Measurements from ENCODE around the gene ZCCHC17.
"Not testable (repeated sequence)": the region's sequence is repeated elsewhere in the genome, so short reads cannot be mapped to it uniquely, and the experiment has no call there.

The ZCCHC17 gene

DNA sequence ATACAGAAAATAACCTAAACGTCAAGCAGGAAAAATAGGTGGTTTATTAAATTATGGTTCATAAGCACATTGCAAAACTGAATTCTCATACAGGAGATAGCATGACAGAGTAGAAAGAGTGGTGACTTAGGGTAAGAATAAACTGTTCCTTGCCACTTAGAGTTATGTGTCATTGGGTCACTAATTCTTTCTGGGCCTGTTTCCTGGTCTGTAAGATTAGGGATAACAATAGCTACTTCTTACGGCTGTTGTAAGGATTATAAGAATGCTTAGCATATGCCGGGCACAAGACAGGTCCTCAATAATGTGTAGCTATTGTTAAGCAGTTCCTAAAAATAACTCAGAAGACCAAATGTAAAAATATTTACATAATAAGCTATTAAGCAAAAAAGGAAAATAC is 24.5 kb upstream of the ZCCHC17 start:
- Histone ChIP-seq H3K4me1 (ENCODE audit: insufficient read depth, low read length) (no peaks in the 10 kb centered on the region), H3K27me3 (ENCODE audit: insufficient read depth, low read length) (no peaks in the 10 kb centered on the region), H3K9me3 (ENCODE audit: insufficient read depth, low read depth, low read length) (no peaks in the 10 kb centered on the region), H3K9ac (ENCODE audit: low read depth, low read length) (no peak overlapping the region), H3K4me3 (ENCODE audit: low read length) (no peak overlapping the region), H3K36me3 (ENCODE audit: insufficient read depth, low read length) (peaks cover 91% of the 10 kb centered on the region), H3K27ac (ENCODE audit: low read depth, low read length) (no peak overlapping the region)
- 97% methylated on average over 3 of the region's 3 CpGs for WGBS

DNA sequence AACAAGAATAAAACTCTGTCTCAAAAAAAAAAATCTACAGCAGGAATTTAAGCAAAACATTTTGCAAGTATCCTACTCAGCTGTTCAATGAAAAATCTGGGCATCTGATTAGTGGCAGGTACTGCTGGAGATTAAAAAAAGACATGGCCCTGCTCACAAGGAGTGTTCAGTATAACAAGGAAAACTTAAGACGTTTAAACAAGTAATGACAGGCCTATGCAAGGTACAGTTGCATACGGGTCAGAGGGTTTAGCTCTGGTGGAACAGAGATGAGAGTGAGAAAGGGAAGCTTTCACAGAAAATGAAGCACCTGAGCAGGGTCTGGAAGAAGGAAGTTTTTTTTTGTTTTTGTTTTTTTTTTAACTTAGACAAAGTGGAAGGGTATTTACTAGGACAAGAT is 23.2 kb upstream of the ZCCHC17 start:
- 95% methylated on average over 2 of the region's 2 CpGs for WGBS
- no peaks in the 10 kb centered on the region for H3K27me3 ChIP-seq (ENCODE audit: insufficient read depth, low read length)
- no peak overlapping the region for H3K4me3 ChIP-seq (ENCODE audit: low read length)
- H3K9me3 ChIP-seq (ENCODE audit: insufficient read depth, low read depth, low read length) = no peaks in the 10 kb centered on the region
- H3K9ac ChIP-seq (ENCODE audit: low read depth, low read length) = no peak overlapping the region
- peaks cover 92% of the 10 kb centered on the region for H3K36me3 ChIP-seq (ENCODE audit: insufficient read depth, low read length)
- H3K4me1 ChIP-seq (ENCODE audit: insufficient read depth, low read length) = no peaks in the 10 kb centered on the region
- H3K27ac ChIP-seq (ENCODE audit: low read depth, low read length) = no peak overlapping the region

DNA sequence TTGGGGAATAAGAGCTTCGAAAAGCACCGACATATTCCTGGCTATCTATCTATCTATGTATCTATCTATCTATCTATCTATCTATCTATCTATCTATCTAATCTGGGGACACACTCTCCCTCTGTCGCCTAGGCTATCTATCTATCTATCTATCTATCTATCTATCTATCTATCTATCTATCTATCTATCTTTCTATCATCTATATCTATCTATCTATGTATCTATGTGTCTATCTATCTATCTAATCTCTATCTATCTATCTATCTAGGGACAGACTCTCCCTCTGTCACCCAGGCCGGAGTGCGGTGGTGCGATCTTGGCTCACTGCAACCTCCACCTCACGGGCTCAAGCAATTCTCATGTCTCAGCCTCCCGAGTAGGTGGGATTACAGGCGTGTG is 14.4 kb upstream of the ZCCHC17 start:
- H3K9ac ChIP-seq (ENCODE audit: low read depth, low read length); H3K27ac ChIP-seq (ENCODE audit: low read depth, low read length); H3K4me1 ChIP-seq (ENCODE audit: insufficient read depth, low read length); H3K4me3 ChIP-seq (ENCODE audit: low read length); H3K9me3 ChIP-seq (ENCODE audit: insufficient read depth, low read depth, low read length); H3K27me3 ChIP-seq (ENCODE audit: insufficient read depth, low read length): not testable (repeated sequence)
- WGBS = 99% methylated on average over 9 of the region's 9 CpGs
- H3K36me3 ChIP-seq (ENCODE audit: insufficient read depth, low read length) = peaks cover 96% of the 10 kb centered on the region

DNA sequence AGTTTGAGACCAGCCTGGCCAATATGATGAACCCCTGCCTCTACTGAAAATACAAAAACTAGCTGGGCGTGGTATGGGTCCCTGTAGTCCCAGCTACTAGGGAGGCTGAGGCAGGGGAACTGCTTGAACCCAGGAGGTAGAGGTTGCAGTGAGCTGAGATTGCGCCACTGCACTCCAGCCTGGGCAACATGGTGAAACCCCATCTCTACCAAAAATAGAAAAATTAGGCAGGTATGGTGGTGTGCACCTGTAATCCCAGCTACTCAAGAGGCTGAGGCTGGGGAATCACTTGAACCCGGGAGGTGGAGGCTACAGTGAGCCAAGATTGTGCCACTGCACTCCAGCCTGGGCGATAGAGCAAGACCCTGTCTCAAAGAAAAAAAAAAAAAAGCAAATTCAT is 9.0 kb upstream of the ZCCHC17 start:
- H3K9ac ChIP-seq (ENCODE audit: low read depth, low read length); H3K27me3 ChIP-seq (ENCODE audit: insufficient read depth, low read length); H3K27ac ChIP-seq (ENCODE audit: low read depth, low read length); H3K4me3 ChIP-seq (ENCODE audit: low read length); H3K9me3 ChIP-seq (ENCODE audit: insufficient read depth, low read depth, low read length); H3K4me1 ChIP-seq (ENCODE audit: insufficient read depth, low read length): not testable (repeated sequence)
- 99% methylated on average over 3 of the region's 4 CpGs for WGBS
- H3K36me3 ChIP-seq (ENCODE audit: insufficient read depth, low read length) = peaks cover 95% of the 10 kb centered on the region

DNA sequence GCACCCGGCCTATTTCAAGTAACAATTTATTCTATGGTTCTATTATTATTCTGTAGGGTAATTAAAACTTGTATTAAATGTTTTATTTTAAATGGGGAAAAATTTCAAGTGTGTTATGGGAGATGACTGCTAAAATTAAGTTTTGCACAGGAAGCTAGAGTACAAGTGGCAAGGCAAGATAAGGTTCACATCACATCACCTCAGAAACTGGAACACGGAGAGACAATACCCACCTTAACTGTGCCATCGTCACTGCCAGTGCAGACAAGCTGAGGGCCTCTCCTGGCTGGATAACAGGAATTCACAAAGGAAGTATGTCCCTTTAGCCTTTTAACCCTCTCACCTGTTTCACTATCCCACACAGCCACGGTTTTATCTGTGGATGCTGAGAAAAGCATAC is 7.8 kb upstream of the ZCCHC17 start:
- Histone ChIP-seq H3K27ac (ENCODE audit: low read depth, low read length) (no peak overlapping the region), H3K27me3 (ENCODE audit: insufficient read depth, low read length) (no peaks in the 10 kb centered on the region), H3K9ac (ENCODE audit: low read depth, low read length) (no peak overlapping the region), H3K36me3 (ENCODE audit: insufficient read depth, low read length) (peaks cover 92% of the 10 kb centered on the region), H3K4me1 (ENCODE audit: insufficient read depth, low read length) (no peaks in the 10 kb centered on the region), H3K9me3 (ENCODE audit: insufficient read depth, low read depth, low read length) (no peaks in the 10 kb centered on the region), H3K4me3 (ENCODE audit: low read length) (no peak overlapping the region)
- 99% methylated on average over 2 of the region's 4 CpGs for WGBS

DNA sequence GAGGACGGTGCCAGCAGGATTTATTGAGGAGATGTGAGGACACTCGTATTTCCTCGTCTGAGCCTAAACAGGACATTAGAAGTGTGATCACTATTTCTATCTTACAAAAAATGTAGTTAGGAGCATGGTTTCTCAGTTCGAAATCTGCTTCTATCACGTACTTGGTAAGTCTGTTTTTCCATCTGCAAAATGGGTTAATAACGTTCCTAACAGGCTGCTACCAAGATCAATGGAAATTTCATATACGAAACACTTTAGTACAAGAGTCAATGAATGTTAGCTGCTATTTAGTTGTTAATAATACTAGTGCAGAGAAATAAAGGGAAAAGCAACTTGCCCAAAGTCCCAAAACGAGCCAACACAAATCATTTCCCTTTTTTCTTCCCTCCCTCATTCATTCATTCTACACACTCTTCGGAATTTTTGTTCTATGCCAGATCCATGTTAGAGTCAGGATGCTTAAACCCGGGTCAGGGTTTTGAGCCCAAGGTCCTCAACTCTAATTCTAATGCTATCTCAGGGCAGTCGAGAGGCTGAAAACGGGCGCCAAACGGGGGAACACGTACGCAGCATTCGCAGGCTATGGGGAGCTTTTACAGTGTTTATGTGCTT is 852 bp upstream of the ZCCHC17 start:
- Histone ChIP-seq H3K4me1 (ENCODE audit: insufficient read depth, low read length) (no peaks in the 10 kb centered on the region), H3K4me3 (ENCODE audit: low read length) (peak overlapping the region; percentile 87), H3K27me3 (ENCODE audit: insufficient read depth, low read length) (no peaks in the 10 kb centered on the region), H3K36me3 (ENCODE audit: insufficient read depth, low read length) (peaks cover 36% of the 10 kb centered on the region), H3K9me3 (ENCODE audit: insufficient read depth, low read depth, low read length) (no peaks in the 10 kb centered on the region), H3K27ac (ENCODE audit: low read depth, low read length) (peak overlapping the region; percentile 85), H3K9ac (ENCODE audit: low read depth, low read length) (peak overlapping the region; percentile 97)
- 13% methylated on average over 16 of the region's 17 CpGs for WGBS

DNA sequence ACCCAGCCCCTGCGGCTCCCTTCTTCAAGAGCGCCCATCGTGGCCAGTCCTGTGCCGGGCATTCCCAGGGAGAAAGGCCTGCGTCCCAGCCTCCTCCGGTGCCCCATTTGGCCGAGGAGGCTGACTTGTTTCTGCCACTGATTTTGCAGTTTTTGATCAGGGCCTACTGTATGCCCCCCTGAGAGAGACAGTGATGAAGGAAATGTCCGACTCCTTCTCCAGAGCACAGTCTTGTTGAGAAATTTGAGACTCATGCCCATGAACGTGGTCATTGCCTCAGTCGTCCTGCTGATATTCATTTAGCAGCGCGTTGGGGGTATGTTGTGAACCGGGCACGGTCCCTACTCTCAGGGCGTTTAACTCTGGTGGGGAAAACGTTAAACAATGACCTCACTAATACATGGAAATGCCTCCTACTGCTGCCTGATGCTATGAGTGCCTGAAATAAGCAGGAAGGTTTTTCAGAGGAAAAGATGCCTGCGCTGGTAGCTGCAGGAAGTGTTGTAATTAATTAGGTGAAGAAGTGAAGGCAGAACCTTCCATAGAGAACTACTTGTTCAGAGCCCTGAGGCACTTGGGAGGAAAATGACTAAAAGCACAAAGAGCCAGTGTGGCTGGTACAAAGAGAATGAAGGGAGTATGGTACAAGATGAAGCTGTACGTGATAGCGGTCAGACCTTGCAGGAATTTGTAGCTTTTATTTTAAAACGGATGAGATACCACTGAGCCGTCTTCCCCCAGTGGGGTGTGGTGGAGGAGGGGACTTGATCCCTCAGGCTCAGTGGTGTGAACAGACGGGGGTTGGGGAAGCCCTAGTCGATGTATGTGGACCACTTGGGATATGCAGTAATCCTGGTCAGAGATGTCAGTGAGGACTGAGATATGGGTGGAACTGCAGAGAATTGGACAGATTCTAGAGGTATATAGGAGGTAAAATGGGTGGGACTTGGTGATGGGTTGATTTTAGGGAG is 730 bp downstream of the ZCCHC17 start:
- WGBS = 9% methylated on average over 23 of the region's 23 CpGs
- no peaks in the 10 kb centered on the region for H3K9me3 ChIP-seq (ENCODE audit: insufficient read depth, low read depth, low read length)
- H3K27me3 ChIP-seq (ENCODE audit: insufficient read depth, low read length) = no peaks in the 10 kb centered on the region
- no peaks in the 10 kb centered on the region for H3K4me1 ChIP-seq (ENCODE audit: insufficient read depth, low read length)
- H3K4me3 ChIP-seq (ENCODE audit: low read length) = peak overlapping the region; percentile 87
- H3K9ac ChIP-seq (ENCODE audit: low read depth, low read length) = peak overlapping the region; percentile 89
- H3K27ac ChIP-seq (ENCODE audit: low read depth, low read length) = peak overlapping the region; percentile 83; the same call in 1 of the 2 replicates
- H3K36me3 ChIP-seq (ENCODE audit: insufficient read depth, low read length) = peaks cover 21% of the 10 kb centered on the region

DNA sequence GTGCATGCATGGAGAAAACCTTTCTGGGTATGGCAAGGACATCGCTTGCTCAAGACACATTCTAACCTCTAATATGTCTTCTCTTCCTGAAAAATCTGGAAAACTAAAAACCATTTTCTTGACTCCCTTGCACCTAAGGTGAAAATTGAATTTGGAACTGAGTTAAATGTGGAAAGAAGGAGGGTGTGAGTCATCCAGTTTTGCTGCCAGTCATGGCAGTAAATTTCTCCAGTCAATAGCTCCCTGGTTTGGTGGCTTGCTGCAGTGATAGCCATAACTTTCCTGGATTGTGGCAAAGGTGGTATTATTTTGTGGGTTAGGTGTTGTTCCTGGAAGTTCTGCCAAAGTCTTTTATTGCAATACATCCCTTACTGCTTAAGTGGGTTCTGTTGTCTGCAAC is 2.5 kb downstream of the ZCCHC17 start:
- 95% methylated on average over 1 of the region's 1 CpG for WGBS
- no peaks in the 10 kb centered on the region for H3K27me3 ChIP-seq (ENCODE audit: insufficient read depth, low read length)

DNA sequence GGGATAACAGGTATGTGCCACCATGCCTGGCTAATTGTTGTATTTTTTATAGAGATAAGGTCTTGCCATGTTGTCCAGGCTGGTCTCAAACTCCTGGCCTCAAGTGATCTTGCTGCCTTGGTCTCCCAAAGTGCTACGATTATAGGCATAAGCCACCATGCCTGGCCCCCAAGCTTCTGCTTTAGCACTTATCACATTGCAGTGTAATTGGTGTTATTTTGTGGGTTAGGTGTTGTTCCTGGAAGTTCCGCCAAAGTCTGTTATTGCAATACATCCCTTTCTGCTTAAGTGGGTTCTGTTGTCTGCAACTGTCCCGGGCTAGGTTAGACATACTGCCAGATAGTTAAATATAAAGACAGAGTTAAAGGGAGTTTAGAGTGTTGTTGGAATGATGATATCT is 3.4 kb downstream of the ZCCHC17 start:
- peaks cover 6% of the 10 kb centered on the region; the same call in 1 of the 2 replicates for H3K36me3 ChIP-seq (ENCODE audit: insufficient read depth, low read length)
- H3K4me1 ChIP-seq (ENCODE audit: insufficient read depth, low read length) = no peaks in the 10 kb centered on the region
- WGBS = 96% methylated on average over 3 of the region's 3 CpGs
- no peak overlapping the region for H3K4me3 ChIP-seq (ENCODE audit: low read length)
- no peaks in the 10 kb centered on the region for H3K9me3 ChIP-seq (ENCODE audit: insufficient read depth, low read depth, low read length)
- H3K9ac ChIP-seq (ENCODE audit: low read depth, low read length) = no peak overlapping the region
- no peaks in the 10 kb centered on the region for H3K27me3 ChIP-seq (ENCODE audit: insufficient read depth, low read length)
- no peak overlapping the region for H3K27ac ChIP-seq (ENCODE audit: low read depth, low read length)

More for the DNA sequence above, 2.5 kb downstream of the ZCCHC17 start:
- no peaks in the 10 kb centered on the region for H3K9me3 ChIP-seq (ENCODE audit: insufficient read depth, low read depth, low read length)
- no peak overlapping the region for H3K9ac ChIP-seq (ENCODE audit: low read depth, low read length)
- no peaks in the 10 kb centered on the region for H3K4me1 ChIP-seq (ENCODE audit: insufficient read depth, low read length)
- H3K36me3 ChIP-seq (ENCODE audit: insufficient read depth, low read length) = peaks cover 12% of the 10 kb centered on the region
- H3K4me3 ChIP-seq (ENCODE audit: low read length) = no peak overlapping the region
- H3K27ac ChIP-seq (ENCODE audit: low read depth, low read length) = no peak overlapping the region

DNA sequence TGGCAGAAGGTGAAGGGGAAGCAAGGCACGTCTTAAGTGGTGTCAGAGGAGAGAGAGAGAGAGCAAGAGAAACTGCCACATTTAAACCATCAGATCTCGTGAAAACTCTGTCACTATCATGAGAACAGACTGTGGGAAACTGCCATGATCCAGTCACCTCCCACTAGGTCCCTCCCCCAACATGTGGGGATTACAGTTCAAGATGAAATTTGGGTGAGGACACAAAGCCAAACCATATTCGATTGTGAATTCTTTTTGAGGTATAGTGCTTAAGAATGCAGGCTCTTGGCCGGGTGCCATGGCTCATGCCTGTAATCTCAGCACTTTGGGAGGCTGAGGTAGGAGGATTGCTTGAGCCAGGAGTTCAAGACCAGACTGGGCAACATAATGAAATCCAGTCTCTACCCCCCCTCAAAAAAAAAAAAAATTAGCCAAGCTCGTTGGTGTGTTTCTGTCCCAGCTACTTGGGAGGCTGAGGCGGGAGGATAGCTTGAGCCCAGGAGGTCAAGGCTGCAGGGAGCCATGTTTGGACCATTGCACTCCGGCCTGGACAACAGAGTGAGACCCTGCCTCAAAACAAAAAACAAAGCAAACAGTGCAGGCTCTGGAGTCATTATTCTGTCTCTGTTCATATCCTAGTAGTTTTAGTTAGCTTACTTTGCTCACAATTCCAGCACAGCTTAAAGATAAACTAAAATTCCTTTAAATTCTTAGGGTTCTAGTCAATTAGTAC is 6.0 kb downstream of the ZCCHC17 start:
- Histone ChIP-seq H3K9me3 (ENCODE audit: insufficient read depth, low read depth, low read length) (no peaks in the 10 kb centered on the region), H3K27me3 (ENCODE audit: insufficient read depth, low read length) (no peaks in the 10 kb centered on the region), H3K4me3 (ENCODE audit: low read length) (no peak overlapping the region), H3K36me3 (ENCODE audit: insufficient read depth, low read length) (peaks cover 10% of the 10 kb centered on the region; the same call in 1 of the 2 replicates), H3K27ac (ENCODE audit: low read depth, low read length) (no peak overlapping the region), H3K9ac (ENCODE audit: low read depth, low read length) (no peak overlapping the region), H3K4me1 (ENCODE audit: insufficient read depth, low read length) (no peaks in the 10 kb centered on the region)
- 97% methylated on average over 7 of the region's 7 CpGs for WGBS

DNA sequence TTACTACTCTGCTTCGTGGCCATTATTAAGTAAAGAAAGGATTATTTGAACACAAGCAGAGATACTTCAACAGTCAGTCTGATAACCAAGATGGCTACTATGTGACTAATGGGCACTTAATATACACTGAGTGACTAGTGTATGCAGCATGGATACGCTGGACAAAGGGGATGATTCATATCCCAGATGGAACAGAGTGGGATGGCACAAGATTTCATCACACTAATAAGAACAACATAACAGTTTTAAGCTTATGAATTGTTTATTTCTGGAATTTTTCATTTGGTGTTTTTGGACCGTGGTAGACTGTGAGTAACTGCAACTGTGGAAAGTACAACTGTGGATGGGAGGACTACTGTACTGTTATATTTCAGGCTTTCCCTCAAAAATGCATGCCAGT is 9.4 kb downstream of the ZCCHC17 start:
- H3K9ac ChIP-seq (ENCODE audit: low read depth, low read length) = no peak overlapping the region

More for the DNA sequence above, 9.4 kb downstream of the ZCCHC17 start:
- Histone ChIP-seq H3K27ac (ENCODE audit: low read depth, low read length) (no peak overlapping the region), H3K27me3 (ENCODE audit: insufficient read depth, low read length) (no peaks in the 10 kb centered on the region), H3K4me3 (ENCODE audit: low read length) (no peak overlapping the region), H3K9me3 (ENCODE audit: insufficient read depth, low read depth, low read length) (no peaks in the 10 kb centered on the region), H3K4me1 (ENCODE audit: insufficient read depth, low read length) (no peaks in the 10 kb centered on the region), H3K36me3 (ENCODE audit: insufficient read depth, low read length) (peaks cover 29% of the 10 kb centered on the region)
- WGBS = over 99% methylated on average over 3 of the region's 3 CpGs

Data from HUES64 (cell line).